Smooth muscle cell (in vitro differentiated cells): ENCODE measurements around the gene METTL27. TPM values are rescaled to one million over a fixed set of nuclear protein-coding genes. Genes with fewer than 3 reads are reported as not detected.
A peak's percentile ranks its signal among the peaks of the same experiment; 100 is the strongest.

Experiments
- DNase-seq: peaks from one replicate; lab custom pipeline; 2025; ENCODE audit not compliant: unreplicated experiment; lab: John Stamatoyannopoulos, UW
- H2AFZ ChIP-seq: fragments of 200-600 bp; sonication (generic); 2 replicates; pipeline ENCODE4 v1.6.0; 2016; ENCODE audit warnings: antibody characterized with exemption, low read depth, mild to moderate bottlenecking
- H3F3A ChIP-seq: fragments of 200-600 bp; sonication (generic); 2 replicates; pipeline ENCODE4 v1.6.0; 2017; ENCODE audit warnings: antibody characterized with exemption, low read depth
- H3K27ac ChIP-seq: fragments of 200-600 bp; sonication (generic); 2 replicates; pipeline ENCODE4 v1.5.1; 2016; ENCODE audit warnings: low read depth, mild to moderate bottlenecking
- H3K27me3 ChIP-seq: fragments of 200-600 bp; sonication (generic); 2 replicates; pipeline ENCODE4 v1.6.1; 2016; ENCODE audit warnings: low read depth, mild to moderate bottlenecking
- H3K36me3 ChIP-seq: fragments of 200-600 bp; sonication (generic); 2 replicates; pipeline ENCODE4 v1.5.1; 2016; ENCODE audit warnings: low read depth
- H3K4me1 ChIP-seq: fragments of 200-600 bp; sonication (generic); 2 replicates; pipeline ENCODE4 v1.5.1; 2016; ENCODE audit warnings: low read depth
- H3K4me2 ChIP-seq: fragments of 200-600 bp; sonication (generic); 2 replicates; pipeline ENCODE4 v1.6.0; 2016; ENCODE audit warnings: mild to moderate bottlenecking
- H3K4me3 ChIP-seq: fragments of 200-600 bp; sonication (generic); 2 replicates; pipeline ENCODE4 v1.5.1; 2016; ENCODE audit warnings: mild to moderate bottlenecking
- H3K79me2 ChIP-seq: fragments of 200-600 bp; sonication (generic); 2 replicates; pipeline ENCODE4 v1.6.0; 2016; ENCODE audit warnings: low read depth, mild to moderate bottlenecking
- H3K9ac ChIP-seq: fragments of 200-600 bp; sonication (generic); 2 replicates; pipeline ENCODE4 v1.6.0; 2016; ENCODE audit warnings: low read depth
- H3K9me3 ChIP-seq: fragments of 200-600 bp; sonication (generic); replicated peaks from 2 replicates; pipeline ENCODE4 v1.5.1; 2016; ENCODE audit warnings: low read depth
- H4K20me1 ChIP-seq: fragments of 200-600 bp; sonication (generic); 2 replicates; pipeline ENCODE4 v1.6.0; 2016; ENCODE audit warnings: low read depth
- whole genome bisulfite sequencing: methylation state at CpG from one replicate; pipeline ENCODE4 v1.1.7; 2016; ENCODE audit warnings: low lambda C conversion rate; 5-methylcytosine and 5-hydroxymethylcytosine counted together
- polyA plus RNA-seq: library from polyadenylated mRNA; unstranded; fragments of >200 nt; fragmentation: Nextera tagmentation; extraction: Ambion mirVana; gene quantifications from 2 replicates; pipeline ENCODE4 v1.2.1, GENCODE V29; 2016
- total RNA-seq: library from RNA; depleted of rRNA; stranded (reverse); fragments of >200 nt; gene quantifications from 2 replicates; pipeline ENCODE4 v1.2.3, GENCODE V29; 2014
- TF ChIP-seq, protein P1 (sequence below): fragments of 200-600 bp; sonication (generic); IDR thresholded peaks from 2 replicates; pipeline ENCODE4 v1.5.1; 2017; ENCODE audit warnings: borderline replicate concordance, mild to moderate bottlenecking, antibody characterized with exemption; ENCODE audit not compliant: insufficient read depth, poor library complexity, severe bottlenecking

The METTL27 gene
- total and polyA plus RNA-seq, 2 experiments from 2014 or later = 0.54 to 4.1 TPM

DNA sequence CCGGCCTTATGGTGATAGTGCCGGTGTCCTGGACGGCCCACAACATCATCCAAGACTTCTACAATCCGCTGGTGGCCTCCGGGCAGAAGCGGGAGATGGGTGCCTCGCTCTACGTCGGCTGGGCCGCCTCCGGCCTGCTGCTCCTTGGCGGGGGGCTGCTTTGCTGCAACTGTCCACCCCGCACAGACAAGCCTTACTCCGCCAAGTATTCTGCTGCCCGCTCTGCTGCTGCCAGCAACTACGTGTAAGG, 10.8 kb downstream of the METTL27 start:
- H3K36me3 ChIP-seq = no peaks in the 10 kb centered on the region
- 52% methylated on average over 8 of the region's 16 CpGs for WGBS
- peaks cover 4% of the 10 kb centered on the region for H4K20me1 ChIP-seq
- peak overlapping the region; percentile 92 for H3K9ac ChIP-seq
- H3K27me3 ChIP-seq = no peaks in the 10 kb centered on the region
- H3K4me3 ChIP-seq = peak overlapping the region; percentile 60
- peak overlapping the region; percentile 97 for H3K27ac ChIP-seq
- no peaks in the 10 kb centered on the region for H3K9me3 ChIP-seq
- H3F3A ChIP-seq = no peaks in the 10 kb centered on the region
- TF ChIP-seq, protein P1, sequence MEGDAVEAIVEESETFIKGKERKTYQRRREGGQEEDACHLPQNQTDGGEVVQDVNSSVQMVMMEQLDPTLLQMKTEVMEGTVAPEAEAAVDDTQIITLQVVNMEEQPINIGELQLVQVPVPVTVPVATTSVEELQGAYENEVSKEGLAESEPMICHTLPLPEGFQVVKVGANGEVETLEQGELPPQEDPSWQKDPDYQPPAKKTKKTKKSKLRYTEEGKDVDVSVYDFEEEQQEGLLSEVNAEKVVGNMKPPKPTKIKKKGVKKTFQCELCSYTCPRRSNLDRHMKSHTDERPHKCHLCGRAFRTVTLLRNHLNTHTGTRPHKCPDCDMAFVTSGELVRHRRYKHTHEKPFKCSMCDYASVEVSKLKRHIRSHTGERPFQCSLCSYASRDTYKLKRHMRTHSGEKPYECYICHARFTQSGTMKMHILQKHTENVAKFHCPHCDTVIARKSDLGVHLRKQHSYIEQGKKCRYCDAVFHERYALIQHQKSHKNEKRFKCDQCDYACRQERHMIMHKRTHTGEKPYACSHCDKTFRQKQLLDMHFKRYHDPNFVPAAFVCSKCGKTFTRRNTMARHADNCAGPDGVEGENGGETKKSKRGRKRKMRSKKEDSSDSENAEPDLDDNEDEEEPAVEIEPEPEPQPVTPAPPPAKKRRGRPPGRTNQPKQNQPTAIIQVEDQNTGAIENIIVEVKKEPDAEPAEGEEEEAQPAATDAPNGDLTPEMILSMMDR = no peak
- H3K4me2 ChIP-seq = peak overlapping the region; percentile 75
- no peak overlapping the region for H2AFZ ChIP-seq
- peaks cover 7% of the 10 kb centered on the region for H3K4me1 ChIP-seq
- no peaks in the 10 kb centered on the region for H3K79me2 ChIP-seq
- DNase-seq = no peak

GRCh38 chr7:73830681-73831583, 11.4 kb downstream of the METTL27 start, which contains the start of gene CLDN4:
Gene CLDN4, plus strand, starts transcription at chr7:73830996. Its CDS starts 206 bp downstream, at chr7:73831202.
- WGBS = 54% methylated on average over 42 of the region's 42 CpGs
- Histone ChIP-seq H3K79me2 (no peaks in the 10 kb centered on the region), H3K9me3 (no peaks in the 10 kb centered on the region), H4K20me1 (peaks cover 4% of the 10 kb centered on the region), H3K36me3 (no peaks in the 10 kb centered on the region), H3K4me1 (peaks cover 7% of the 10 kb centered on the region), H2AFZ (no peak within 1 kb of the TSS), H3K4me3 (peak within 1 kb of the TSS; percentile 60), H3K4me2 (peak within 1 kb of the TSS; percentile 75), H3K27me3 (no peaks in the 10 kb centered on the region), H3K27ac (peak within 1 kb of the TSS; percentile 97), H3K9ac (peak within 1 kb of the TSS; percentile 92), H3F3A (no peaks in the 10 kb centered on the region)
- no peak for DNase-seq
- TF ChIP-seq, protein P1 = no peak

DNA sequence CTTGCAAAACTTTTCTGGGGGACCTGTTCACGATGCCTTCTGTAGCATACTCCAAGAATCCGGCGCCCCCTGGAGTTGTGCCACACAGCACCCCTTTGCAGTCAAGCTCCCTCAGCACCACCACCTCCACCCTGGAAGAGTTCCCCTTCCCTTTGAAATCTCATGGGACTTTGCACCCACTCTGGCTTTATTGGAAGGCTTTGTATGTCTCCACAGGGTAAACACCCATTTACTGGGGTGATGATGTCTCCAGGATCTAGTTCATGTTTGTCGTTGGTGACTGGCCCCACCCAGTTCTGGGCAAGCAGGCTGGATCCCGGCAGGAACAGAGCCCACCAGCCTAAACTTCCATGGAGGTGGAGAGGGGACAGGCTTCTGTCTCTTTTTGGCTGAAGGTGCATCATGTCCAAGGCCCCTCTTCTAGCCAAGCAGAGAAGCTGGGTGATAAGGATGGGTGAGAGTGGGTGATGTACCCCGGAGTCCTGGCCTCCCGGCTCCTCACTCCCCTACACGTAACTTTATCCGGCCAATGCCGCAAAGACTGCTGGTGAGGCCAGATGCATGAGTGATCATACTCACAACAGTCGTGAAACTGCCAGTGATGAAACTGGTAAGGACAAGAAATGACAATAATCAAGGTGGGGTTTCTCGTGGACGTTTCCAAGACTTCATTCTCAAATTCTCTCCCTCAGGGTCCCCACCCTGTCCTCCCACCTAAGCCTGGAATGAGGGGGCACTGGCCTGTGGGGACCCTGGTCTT, 12.2 kb downstream of the METTL27 start:
- DNase-seq = no peak
- TF ChIP-seq, protein P1 = no peak
- H3F3A ChIP-seq = no peaks in the 10 kb centered on the region
- no peaks in the 10 kb centered on the region for H3K79me2 ChIP-seq
- peak overlapping the region; percentile 97 for H3K27ac ChIP-seq
- H3K9me3 ChIP-seq = no peaks in the 10 kb centered on the region
- 67% methylated on average over 13 of the region's 13 CpGs for WGBS
- no peaks in the 10 kb centered on the region for H3K27me3 ChIP-seq
- no peak overlapping the region for H2AFZ ChIP-seq
- peaks cover 4% of the 10 kb centered on the region for H4K20me1 ChIP-seq
- peak overlapping the region; percentile 83 for H3K9ac ChIP-seq
- peak overlapping the region; percentile 38 for H3K4me3 ChIP-seq
- peak overlapping the region; percentile 46 for H3K4me2 ChIP-seq
- peaks cover 7% of the 10 kb centered on the region for H3K4me1 ChIP-seq
- H3K36me3 ChIP-seq = no peaks in the 10 kb centered on the region
